ENCODE results near the gene TRABD2B.

Gene TRABD2B

GRCh38 chr1:47751193-47751592 lies 246.0 kb downstream of the TRABD2B start:
- DNase-seq = no peak

- DNase-seq = no peak
Observed at GRCh38 chr1:47745715-47746609, 251.2 kb downstream of the TRABD2B start.

DNA sequence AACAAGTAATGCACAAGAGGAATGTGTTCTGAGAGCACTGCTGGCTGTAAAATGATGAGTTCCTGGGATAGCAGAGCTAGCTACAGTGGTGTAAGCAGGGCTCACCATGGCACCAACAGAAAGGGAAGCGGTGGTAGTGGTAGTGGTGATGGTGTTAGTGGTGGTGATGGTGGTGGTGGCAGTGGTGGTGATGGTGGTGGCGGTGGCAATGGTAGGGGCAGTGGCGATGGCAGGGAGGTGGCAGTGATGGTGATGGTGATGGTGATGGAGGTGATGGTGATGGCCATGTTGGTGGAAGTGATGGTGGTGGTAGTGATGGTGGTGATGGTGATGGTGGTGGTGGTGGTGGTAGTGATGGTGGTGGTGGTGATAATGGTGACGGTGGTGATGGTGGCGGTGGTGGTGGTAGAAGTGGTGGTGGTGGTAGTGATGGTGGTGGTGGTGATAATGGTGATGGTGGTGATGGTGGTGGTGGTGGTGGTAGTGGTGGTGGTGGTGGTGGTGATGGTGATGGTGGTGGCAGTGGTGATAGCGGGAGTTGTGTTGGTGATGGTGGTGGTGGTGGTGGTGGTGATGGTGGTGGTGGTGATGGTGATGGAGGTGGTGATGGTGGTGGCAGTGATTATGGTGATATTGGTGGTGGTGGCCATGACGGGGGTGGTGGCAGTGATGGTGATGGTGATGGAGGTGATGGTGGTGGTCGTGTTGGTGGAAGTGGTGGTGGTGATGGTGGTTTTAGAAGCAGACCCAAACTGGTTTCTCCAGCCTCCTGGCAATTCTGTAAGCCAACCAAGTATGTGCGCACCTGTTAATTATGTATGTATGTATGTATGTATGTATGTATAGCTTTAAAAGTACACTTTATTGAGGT lies 254.1 kb downstream of the TRABD2B start:
- DNase-seq = no peak

GRCh38 chr1:47738560-47739182 lies 258.5 kb downstream of the TRABD2B start:
- peak; percentile 55 for DNase-seq

DNA sequence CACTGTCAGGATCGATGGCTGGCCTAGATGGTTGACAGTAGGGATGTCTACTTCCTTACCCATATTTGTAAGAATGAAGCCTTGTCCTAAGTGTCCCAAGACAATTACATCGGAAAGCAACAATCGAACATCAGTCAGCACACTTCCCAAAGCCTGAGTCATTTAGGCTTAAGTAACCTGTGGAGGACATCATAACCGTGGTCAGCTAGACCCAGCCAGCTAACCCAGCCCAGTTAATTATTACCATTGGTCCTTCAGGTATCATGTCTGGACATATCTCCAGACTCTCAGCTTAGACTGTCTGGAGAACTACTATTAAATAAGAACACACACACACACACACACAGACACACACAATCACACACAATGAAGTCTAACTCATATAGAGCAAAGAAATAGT lies 264.7 kb downstream of the TRABD2B start:
- DNase-seq = no peak

DNA sequence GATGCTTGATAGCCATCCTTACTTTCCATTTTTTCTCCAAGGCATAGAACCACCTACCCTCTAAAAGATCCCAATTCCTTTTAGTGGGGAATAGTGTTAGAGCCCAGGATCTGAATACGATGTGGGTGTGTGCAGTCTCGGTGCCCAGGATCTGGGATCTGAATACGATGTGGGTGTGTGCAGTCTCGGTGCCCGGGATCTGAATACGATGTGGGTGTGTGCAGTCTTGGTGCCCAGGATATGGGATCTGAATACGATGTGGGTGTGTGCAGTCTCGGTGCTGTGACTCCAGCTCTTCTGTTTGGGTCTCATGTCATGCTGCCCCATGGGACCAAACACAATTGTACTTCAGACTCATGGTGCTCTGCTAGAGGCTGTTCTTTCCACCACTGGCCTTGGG lies 265.5 kb downstream of the TRABD2B start:
- DNase-seq = no peak

- no peak for DNase-seq
Observed at GRCh38 chr1:47729685-47730084, 267.5 kb downstream of the TRABD2B start.

- DNase-seq = no peak
Observed at GRCh38 chr1:47727697-47728085, 269.5 kb downstream of the TRABD2B start.

DNA sequence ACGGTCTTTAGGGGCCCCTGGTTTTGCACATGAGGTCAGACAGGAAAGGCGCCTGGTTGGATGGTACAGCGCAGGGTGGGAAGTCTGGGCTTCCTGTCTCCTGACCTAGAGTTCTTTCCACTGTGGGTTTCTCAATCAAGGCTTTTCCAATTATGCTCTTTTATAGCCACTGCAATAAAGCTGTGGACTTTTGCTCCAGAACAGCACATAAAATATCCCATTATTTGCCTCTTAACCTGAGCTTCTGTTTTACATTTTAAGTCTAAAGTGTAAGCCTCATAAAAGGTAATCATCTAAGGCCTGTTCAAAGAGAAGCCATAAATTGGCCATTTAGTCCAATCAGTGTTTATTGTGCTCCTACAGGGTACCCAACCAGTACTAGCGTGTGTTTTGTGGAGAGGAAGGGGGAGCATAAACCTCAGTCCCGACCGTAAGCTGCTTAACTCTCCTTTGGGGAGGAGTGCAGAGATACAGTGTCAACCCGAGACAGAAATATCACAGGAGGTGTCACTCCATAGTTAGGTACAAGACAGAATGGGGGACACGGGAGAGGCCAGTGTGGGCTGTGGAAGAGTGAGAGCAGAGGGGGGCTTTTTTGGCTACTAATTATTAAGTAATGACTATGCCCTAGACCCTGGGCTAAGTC lies 270.0 kb downstream of the TRABD2B start:
- no peak for DNase-seq

GRCh38 chr1:47725992-47726855 lies 271.0 kb downstream of the TRABD2B start:
- DNase-seq = peak; percentile 72

DNA sequence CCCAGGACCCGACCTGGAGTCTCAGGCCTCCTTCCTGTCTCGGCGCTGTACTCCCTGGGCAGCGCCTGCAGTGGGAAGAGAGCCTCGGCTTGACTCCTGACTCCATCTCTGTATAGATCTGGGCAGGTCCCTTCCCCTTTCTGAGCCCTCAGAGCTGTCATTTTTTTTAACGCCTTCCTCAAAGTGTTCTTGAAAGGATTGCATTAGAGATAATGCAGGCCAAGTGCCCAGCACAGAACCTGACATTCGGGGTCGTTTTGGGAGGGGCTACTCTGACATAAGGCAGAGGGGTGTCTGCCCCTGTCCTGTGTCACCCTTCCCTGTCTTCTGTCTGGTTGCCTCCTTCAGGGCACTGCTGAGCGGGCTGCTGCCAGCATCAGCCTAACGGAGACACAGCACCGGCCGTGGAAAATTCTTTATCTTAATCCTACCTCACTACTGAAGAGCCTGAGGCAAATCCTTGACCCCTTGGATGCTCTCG lies 271.6 kb downstream of the TRABD2B start:
- no peak for DNase-seq

DNA sequence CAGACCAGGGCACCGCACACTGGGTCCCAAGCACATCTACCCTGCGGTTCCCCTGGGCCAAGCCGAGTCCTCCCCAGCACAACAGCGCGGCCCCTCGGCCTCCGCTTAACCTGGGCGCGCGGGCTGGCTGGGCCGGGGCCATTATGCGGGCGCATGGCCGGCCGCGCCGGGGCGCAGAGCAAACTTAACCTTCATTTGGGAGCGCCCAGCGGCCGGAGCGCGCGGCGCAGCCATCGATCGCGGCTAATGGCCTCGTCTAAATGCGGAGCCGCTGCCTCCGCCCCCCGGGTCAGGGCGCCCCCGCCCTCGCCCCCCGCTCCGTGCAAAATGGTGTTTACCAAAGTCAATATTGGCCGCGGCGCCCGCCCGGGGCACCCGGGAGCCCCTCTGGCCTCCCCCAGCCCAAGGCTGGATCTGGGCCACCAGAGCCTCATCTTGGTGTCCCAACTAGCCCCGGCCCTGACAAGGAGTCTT lies 272.1 kb downstream of the TRABD2B start:
- no peak for DNase-seq

DNA sequence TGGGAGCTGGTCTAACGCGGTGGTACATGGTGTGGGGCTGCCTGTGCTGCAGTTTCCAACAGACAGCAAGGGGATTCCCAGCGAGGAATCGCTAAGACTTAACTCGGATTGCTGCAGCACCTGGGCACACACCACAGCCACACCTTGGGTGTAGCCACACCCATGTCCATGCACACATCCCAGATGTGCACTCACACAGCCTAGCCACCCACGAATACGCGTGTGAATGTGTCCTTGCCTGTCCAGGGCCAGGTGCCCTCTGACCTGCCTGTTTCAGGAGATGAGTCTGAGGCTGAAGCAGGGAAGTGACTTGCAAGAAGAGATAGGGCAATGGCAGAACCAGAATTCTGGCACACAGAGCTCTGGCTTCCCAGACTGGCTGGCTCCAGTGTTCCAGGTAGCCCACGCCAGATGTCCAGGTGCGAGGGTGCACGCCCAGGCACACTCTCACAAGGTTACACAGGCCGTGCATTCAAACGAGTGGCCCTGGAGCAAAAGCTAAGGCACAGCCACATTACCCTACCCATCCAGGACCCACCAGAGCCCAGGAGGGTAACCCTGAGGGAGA lies 272.7 kb downstream of the TRABD2B start:
- no peak for DNase-seq

GRCh38 chr1:47722909-47723580 lies 274.1 kb downstream of the TRABD2B start:
- no peak for DNase-seq

GRCh38 chr1:47722101-47722500 lies 275.1 kb downstream of the TRABD2B start:
- no peak for DNase-seq

DNA sequence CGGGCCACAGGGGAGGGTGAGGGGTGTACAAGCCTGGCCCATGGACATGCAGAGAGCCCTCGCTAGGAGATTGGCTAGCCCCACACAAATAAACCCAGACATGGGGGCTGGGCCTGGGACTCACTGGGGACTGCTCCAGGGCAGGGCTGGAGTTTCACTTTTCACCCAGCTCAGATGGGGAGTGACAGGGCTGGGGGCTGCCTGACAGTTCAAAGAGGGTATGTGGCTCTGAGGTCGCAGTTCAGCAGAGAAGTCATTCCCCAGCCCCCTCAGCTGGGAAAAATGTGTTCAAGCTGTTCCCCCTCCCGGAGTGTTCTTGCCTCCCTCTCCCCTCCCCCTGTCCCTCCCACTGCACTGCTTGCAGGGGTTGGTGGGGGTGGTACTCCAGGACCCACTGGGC lies 277.1 kb downstream of the TRABD2B start:
- DNase-seq = no peak

- DNase-seq = no peak
Observed at GRCh38 chr1:47717341-47717740, 279.8 kb downstream of the TRABD2B start.

- no peak for DNase-seq
Observed at GRCh38 chr1:47713975-47714767, 283.0 kb downstream of the TRABD2B start.

- DNase-seq = no peak
Observed at GRCh38 chr1:47713333-47713953, 283.7 kb downstream of the TRABD2B start.
